Stomach (tissue), 4 donors: ENCODE results near the gene LRRC61.

Source experiments
- POLR2A ChIP-seq, 4 donors: fragments of 450-650 bp; IDR thresholded peaks; one replicate each; pipeline ENCODE4 v1.6.1; 2016; ENCODE audit warnings: antibody characterized with exemption in 4 of 4, control low read depth in 2 of 4, mild to moderate bottlenecking in 1 of 4, moderate library complexity in 1 of 4
- POLR2AphosphoS5 ChIP-seq, 3 donors: sonication (generic); formaldehyde crosslinking; IDR thresholded peaks; one replicate each; pipeline ENCODE4 v1.6.1; 2016; ENCODE audit warnings: antibody characterized with exemption in 3 of 3
- TF ChIP-seq, protein P1 (sequence below), 7 experiments: fragments of 450-650 bp in 4 of 7; fragments of 200-600 bp in 3 of 7; sonication (generic) in 3 of 7; IDR thresholded peaks; one replicate each; pipeline ENCODE4 v1.5.1; 2016 to 2019; ENCODE audit warnings: antibody characterized with exemption in 7 of 7, control low read depth in 2 of 7, mild to moderate bottlenecking in 1 of 7

DNA sequence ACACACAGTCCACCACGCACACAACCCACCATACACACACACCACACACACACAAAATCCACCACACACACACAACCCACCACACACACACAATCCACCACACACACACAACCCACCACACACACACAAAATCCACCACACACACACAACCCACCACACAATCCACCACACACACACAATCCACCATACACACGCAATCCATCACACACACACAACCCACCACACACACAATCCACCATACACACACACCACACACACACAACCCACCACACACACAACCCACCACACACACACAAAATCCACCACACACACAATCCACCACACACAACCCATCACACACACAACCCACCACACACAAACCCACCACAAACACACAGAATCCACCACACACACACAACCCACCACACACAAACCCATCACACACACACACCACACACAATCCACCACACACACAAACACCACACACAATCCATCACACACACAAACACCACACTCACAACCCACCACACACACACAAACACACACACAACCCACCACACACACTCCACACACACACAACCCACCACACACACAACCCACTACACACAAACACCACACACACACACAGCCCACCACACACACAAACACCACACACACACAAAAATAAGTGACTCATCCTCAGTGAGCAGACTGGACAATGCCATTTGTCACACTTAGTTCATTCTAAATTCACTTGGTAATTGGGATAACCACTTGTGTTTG is 36.6 kb downstream of the LRRC61 start:
- no peak for TF ChIP-seq POLR2A (IDR thresholded peaks at IDR 0.05)
- TF ChIP-seq, protein P1, sequence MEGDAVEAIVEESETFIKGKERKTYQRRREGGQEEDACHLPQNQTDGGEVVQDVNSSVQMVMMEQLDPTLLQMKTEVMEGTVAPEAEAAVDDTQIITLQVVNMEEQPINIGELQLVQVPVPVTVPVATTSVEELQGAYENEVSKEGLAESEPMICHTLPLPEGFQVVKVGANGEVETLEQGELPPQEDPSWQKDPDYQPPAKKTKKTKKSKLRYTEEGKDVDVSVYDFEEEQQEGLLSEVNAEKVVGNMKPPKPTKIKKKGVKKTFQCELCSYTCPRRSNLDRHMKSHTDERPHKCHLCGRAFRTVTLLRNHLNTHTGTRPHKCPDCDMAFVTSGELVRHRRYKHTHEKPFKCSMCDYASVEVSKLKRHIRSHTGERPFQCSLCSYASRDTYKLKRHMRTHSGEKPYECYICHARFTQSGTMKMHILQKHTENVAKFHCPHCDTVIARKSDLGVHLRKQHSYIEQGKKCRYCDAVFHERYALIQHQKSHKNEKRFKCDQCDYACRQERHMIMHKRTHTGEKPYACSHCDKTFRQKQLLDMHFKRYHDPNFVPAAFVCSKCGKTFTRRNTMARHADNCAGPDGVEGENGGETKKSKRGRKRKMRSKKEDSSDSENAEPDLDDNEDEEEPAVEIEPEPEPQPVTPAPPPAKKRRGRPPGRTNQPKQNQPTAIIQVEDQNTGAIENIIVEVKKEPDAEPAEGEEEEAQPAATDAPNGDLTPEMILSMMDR (IDR thresholded peaks at IDR 0.05) = no peak
- TF ChIP-seq POLR2AphosphoS5 (IDR thresholded peaks at IDR 0.05) = no peak
